Inflammatory macrophage treated with lipopolysaccharide for 1 hour (primary cell): Measurements from ENCODE around the gene MYH8.

Experiments used
- DNase-seq, 2 donors: peaks; one replicate each; pipeline ENCODE4 v3.0.0-alpha.2; 2020 to 2022

The MYH8 gene

GRCh38 chr17:10421900-10422542 lies at the start of gene MYH8:
Gene MYH8 (minus strand): TSS chr17:10421950. CDS start chr17:10420227, 1,723 bp downstream.
- DNase-seq, result no peak

GRCh38 chr17:10469459-10469858 lies 47.7 kb upstream of the MYH8 start, which contains the start of gene MYH4:
Gene MYH4 (minus strand): TSS chr17:10469559. CDS start chr17:10466745, 2,814 bp downstream.
- no peak for DNase-seq

DNA sequence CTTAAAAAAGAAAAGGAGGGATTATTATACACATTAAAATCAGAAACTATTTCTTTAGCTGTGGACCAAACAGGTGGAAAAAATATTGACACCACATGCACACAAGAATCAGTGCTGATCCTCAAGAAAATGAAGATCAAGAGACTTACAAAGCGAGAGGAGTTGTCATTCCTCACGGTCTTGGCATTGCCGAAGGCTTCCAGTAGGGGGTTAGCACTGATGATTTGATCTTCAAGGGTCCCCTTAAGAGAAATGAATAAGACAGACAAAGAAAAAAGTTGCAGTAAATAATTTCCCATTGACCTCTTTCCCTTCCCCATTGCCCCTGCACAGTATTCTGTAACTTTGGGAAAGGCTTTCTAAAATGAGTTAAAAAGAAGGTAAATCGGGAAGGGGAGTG lies 41.7 kb upstream of the MYH8 start:
- DNase-seq, result no peak

DNA sequence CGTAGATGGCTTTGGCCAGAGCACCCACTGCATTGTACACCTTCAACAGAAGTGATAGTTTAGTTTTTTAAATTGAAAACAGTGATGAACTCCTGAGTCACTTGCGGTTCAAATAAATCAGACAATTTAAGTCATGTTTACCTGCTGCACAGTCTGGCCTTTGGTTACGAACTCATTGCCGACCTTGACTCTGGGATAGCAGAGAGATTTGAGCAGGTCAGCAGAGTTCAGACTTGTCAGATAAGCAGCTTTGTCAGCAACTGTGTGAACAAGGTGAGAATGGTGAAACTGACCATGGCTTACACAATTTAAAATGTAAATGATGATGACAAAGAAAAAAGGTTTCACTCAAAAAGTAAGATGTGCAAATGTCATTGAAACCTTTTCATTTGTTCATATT lies 38.3 kb upstream of the MYH8 start:
- no peak for DNase-seq

GRCh38 chr17:10458701-10459100 lies 37.0 kb upstream of the MYH8 start:
- no peak for DNase-seq

DNA sequence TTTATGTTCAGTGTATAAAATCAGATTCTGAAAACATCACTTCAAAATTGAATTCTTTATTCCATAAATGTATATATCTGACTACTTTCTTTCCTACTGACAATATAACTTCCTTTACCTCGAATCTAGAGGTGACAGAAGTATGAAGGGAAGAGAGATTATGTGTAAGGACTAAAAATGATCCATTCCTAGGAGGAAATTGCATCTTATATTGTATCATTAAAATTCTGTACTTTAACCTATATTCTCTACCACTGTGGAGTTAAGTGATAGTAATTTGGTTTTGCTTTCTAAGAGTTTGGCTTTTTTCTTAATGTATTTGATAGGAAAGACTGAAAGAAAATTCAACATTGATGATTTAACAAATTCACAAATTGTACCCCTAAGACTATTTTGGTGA lies 36.2 kb upstream of the MYH8 start:
- DNase-seq, result no peak

DNA sequence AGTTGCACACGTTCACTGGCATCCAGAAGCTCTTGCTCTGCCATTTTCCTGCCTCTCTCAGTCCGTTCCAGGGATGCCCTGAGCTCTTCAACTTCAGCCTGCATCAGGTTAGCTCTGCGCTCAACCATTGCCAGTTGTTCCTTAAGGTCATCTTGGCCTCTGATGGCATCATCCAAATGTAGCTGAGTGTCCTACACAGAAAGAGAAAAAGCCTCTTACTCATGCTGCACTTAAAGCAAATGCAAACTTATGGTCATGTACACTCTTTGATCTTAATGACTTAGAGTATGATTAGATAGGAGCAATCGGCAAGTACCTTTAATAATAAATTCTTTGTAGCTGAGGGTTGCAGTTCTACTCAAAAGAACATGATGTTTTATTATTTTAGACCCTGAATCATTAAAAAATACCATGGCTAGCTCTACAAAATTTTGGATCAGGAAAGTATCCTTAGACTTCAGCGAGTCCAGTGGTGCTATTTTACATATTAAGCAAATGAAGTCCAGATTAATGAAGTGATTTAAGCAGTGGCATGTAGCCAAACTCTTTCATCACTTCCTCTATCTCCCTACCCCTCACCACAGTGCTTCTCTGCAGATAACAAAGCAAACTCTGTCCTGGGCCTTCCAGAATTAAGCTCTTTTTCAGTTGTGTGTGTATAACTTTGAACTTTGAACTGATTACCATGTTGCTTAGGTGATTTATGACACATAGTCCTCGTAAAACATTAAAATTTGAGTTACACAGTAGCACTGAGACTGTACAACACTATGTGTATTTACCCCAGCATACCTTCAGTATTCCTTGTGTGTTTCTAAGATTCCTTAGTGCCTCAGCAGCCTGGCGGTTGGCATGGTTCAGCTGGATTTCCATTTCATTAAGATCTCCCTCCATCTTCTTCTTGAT lies 25.5 kb upstream of the MYH8 start:
- no peak for DNase-seq

GRCh38 chr17:10439816-10440215 lies 18.1 kb upstream of the MYH8 start:
- DNase-seq, result no peak

GRCh38 chr17:10435096-10435495 lies 13.3 kb upstream of the MYH8 start:
- no peak for DNase-seq

DNA sequence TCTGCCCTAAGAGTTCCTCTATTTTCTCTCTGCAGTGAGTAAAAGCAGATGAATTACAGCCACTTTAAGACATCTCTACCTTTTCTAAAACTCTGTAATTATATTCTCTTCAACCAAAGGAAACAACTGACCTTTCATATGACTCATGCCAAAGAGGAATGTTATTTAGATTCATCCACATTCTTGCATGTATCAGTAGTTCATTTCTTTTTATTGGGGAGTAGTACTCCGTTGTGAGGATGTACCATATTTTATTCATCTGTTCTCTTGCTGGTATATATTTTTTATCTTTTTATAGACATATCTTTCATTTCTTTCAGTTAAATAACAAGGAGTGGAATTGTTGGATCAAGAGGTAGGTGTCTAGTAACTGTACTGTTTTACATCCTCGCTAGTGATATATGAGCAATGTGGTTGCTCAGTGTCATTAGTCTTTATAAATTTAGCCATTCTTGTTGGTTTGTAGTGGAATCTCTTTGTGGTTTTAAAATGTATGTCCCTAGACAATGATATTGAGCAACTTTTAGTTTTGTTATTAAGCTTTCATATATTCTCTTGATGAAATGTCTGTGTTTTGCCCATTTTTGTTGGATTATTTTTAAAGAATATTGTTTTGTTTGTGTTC lies 7.8 kb upstream of the MYH8 start:
- DNase-seq, result no peak

DNA sequence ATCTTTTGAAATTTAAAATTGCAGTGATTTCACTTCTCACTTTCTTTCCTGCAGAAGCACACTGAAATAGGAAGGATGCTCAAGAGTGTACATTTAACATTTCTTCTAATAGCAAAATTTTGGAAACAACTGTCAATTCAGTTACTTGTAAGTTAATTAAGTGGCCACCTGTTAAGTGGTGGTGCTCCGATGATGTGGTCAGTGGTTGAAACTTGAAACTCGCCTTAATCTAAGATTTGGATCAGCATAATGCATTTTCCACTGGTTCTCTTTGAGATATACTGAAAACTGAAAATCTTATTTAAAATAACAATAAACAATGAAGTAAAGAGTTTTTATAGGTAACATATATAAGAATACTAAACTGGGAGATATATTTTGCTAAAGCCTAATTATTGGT lies 7.0 kb upstream of the MYH8 start:
- DNase-seq, result no peak

- DNase-seq, result no peak
Observed at GRCh38 chr17:10421211-10421610, 539 bp downstream of the MYH8 start.

DNA sequence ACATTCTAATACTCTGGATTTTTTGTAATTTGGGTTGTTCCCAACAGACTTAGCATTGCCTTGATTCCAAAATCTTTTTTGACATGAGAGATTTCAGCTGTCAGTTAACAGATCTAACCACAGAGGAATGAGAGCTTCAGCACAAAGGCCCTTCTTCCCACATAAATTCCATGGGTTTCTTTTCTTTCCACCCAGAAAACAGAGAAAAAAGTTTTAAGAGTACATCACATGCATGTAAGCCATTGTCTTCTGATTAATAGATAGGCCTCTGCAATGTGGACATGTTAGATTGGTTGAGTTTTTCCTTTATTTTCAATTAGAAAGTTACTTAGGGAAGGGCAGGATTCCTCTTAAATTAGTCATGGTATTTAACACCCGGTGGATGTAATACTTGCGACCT lies 939 bp downstream of the MYH8 start:
- no peak for DNase-seq

DNA sequence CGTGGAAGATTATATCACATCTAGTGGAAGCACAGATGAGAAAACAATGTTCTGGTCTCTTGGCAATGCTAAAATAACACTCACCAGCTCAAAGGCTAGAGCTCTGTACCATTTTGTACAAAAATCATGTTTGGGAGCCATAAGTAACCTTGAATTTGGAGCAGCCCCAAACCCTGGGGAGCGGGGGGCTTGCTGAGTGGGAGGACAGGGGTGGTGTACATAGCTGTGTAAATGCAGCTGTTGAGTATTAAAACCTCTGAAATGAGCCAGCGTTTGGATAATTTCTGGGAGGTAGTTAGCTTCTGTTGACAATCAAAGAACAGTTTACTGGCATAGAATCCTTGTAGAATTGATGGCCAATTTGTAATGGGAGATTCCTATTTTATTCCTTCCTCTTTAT lies 4.3 kb downstream of the MYH8 start:
- no peak for DNase-seq

DNA sequence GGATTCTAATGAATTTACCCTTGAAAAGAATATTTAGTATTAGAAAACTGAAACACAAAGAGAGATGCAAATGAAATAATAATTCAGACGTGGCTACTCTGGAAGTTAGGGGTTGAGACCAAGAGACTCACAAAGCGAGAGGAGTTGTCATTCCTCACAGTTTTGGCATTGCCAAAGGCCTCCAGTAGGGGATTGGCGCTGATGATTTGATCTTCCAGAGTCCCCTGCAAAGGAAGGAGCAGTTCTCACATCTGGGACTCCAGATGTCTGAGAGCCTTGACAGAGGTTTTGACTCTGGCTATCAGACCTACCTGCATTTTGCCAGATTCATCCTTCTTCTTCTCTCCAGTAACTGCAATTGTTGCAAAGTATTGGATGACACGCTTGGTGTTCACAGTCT lies 6.6 kb downstream of the MYH8 start:
- DNase-seq, result no peak

- DNase-seq, result no peak
Observed at GRCh38 chr17:10403589-10403988, 18.2 kb downstream of the MYH8 start.

DNA sequence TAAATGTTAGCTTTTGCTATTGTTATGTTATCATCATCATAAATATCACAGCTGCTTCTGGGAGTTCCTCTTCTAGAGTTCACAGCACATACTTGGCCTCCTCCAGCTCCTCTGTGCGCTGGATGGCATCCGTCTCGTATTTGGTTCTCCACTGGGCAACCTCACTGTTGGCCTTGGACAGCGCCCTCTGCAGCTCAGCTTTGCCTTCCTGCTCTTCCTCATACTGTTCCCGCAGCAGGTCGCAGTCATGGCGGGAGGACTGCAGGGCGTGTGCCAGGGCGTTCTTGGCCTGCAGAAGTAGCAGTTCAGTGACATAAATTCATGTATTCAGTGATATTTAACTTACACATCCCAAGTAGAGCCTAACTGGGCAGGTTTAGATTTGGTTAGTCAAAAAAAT lies 23.4 kb downstream of the MYH8 start:
- DNase-seq, result no peak

DNA sequence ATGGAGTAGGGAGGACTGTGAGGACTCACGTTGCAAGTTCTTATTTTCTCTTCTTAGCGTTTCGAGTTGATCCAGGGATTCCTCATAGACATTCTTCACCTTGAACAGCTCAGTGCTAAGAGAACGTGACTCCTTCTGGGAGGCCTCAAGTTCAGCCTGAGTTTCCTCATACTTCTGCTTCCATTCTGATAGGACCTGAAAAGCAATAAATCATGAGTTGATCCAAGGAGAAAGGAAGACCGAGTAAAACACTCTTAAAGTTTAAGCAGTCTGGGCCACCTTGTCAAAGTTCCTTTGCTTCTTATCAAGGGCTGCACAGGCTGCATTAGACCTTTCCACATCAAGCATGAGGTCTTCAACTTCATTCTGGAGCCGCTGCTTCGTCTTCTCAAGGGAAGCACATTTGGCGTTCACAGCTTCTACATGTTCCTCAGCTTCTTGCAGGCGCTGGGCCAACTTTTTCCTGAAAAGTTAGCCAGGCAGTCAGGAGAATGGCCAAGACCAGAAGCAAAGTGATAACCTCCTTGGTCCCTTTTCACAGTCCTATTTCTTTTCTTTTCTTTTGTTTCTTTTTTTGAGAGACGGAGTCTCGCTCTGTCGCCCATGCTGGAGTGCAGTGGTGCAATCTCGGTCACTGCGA lies 25.1 kb downstream of the MYH8 start:
- no peak for DNase-seq

GRCh38 chr17:10394201-10394887 lies 27.4 kb downstream of the MYH8 start:
- DNase-seq, result no peak

DNA sequence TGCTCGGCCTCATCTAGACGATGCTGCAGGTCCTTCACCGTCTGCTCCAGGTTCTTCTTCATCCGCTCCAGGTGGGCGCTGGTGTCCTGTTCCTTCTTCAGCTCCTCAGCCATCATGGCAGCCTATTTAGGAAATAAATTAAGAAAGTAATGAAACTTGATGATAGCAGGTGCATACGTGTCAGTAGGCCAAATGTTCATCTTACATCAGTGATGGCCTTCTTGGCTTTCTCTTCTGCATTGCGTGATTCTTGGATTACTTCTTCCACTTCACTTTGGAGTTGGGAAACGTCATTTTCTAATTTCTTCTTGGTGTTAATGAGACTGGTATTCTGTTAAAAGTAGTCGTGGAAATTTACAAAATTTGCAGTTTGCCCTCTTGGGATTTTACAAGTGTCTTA lies 28.9 kb downstream of the MYH8 start:
- DNase-seq, result no peak

DNA sequence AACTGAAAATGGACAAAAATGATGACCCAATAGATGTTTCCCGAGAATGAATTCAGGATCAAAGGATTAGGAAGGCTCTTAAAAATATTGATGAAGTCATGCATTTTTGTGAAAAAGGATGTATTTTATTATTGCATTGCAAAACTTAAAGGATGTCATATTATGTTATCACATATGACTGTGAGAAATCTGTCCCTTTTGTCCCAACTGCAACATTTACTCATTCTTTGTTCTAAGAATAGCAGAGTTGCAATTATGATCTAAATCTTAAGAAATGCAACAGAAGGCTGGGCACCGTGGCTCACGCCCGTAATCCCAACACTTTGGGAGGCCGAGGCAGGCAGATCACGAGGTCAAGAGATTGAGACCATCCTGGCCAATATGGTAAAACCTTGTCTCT lies 35.9 kb downstream of the MYH8 start:
- DNase-seq, result no peak

GRCh38 chr17:10384175-10384574 lies 37.6 kb downstream of the MYH8 start:
- no peak for DNase-seq
